T-helper 1 cell (primary cell): ENCODE results near the gene NUDT14.
A peak's percentile ranks its signal among the peaks of the same experiment; 100 is the strongest.

Source experiments
- DNase-seq, 5 donors: peaks; one replicate each; pipeline ENCODE4 v3.0.0-alpha.2; 2012 to 2020
- total RNA-seq, 4 donors: gene quantifications; one replicate each; lab custom pipeline; 2026; lab: John Stamatoyannopoulos, UW

The NUDT14 gene
- 4.4 to 4.9 (median 4.8) reads per million in 4 donors for total RNA-seq

DNA sequence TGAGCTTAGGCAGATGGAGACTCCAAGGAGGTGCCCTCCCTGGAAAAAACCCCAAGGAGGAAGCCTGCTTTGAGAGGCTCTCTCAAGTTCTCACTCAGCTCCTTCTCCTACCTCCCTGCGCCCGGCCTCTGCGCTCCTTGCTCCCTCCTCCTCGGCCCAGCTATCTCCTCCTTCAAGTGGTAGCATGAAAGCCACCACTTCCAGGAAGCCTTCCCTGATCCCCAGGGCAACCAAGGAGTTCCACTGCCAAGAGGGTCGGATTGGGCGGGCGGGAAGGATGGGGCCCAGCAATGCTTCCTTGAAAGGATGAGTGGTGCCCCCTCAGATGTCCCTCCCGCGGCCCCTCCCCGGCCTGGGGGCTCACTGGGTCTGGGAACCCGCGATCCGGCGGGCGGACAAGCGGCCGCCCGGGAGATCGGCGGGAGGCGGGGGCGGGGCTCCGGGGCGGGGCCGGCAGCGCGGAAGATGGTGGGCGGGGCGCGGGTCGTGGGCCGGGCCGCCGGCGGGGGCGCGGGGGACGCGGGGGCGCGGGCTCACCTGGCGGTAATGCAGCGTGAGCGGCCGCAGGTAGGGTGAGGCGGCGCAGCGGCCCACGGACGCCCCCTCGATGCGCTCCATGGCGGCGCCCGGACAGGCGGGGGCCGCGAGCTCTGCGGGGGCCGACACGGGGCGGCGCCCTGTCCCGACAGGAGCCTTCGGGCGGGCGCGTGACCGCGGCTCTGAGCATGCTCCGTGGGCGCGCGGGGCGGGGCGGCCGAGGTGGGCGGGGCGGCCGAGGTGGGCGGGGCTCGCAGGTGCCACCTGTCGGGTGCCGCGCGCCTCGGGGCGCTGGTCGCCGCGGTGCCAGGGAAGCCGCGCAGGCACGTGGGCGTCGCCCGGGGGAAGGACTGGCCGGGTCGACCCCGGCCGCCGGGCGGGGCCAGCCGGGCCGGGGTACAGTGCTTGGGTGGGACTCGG, at the start of gene NUDT14:
Gene NUDT14 (minus strand): TSS at position 721 of the 957 bp plus-strand sequence. CDS start 103 bp downstream, at position 618.
- peak; percentile 50 to 83 (median 78) for DNase-seq

DNA sequence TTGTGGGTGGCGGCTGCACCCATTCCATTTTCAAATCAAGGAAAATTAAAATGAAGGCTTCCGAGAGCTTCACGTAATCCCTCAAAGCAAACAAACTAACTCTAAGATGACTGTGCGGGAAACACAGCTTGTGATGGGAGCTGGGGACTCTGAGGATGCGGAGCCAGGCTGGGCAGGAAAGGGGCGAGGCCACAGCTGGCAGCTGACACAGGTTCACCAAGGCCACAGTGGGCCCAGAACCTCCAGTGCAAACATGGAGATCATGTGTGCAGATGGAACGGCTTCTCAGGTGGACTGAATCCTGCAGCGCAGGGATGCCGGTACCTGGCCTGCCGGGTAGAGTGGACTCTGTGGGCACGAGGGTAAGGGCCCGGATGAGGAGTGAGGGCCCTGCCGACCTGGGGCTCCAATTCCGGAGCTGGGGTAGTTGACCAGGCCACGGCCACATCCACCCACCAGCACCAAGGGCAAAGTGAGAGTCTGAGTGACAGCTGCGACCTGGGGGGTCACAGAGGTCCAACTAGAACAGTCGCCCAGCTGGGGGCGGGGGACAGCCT, 48.1 kb upstream of the NUDT14 start:
- no peak for DNase-seq

DNA sequence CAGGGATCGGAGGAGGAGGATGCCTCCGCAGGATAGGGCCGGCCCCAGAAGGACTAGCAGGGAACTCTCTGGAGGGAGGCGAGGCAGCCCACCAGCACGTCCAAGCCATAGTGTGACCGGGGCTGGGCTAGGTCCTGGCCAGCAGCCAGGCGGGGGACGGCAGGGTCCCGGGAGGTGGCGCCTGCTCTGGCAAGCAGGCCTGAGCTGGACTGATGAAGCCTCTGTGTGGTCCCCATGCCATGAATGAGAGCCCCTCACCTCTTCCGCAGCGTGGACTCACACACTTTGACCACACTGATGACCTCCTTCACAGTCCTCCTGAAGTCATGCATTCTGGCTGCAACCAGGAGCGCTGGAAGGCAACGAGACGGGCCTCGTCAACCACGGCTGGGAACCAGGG, 47.5 kb upstream of the NUDT14 start:
- no peak for DNase-seq

DNA sequence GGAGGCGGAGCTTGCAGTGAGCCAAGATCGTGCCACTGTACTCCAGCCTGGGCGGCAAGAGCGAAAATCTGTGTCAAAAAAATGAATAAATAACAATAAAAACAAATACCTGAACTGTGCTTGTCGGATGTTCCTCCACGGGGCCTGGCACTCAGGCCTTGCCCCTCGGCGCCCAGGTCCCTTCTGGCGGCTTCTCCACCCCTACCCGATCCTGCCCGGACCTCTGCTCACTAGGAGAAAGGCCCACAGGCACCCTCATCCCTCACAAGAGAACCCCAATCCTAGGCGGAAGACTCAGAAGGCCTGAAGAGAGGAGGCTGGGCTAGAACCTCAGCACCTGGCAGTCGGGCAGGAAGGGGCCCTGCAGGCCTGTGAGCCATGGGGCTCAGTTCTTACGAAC, 46.2 kb upstream of the NUDT14 start:
- DNase-seq, result no peak

DNA sequence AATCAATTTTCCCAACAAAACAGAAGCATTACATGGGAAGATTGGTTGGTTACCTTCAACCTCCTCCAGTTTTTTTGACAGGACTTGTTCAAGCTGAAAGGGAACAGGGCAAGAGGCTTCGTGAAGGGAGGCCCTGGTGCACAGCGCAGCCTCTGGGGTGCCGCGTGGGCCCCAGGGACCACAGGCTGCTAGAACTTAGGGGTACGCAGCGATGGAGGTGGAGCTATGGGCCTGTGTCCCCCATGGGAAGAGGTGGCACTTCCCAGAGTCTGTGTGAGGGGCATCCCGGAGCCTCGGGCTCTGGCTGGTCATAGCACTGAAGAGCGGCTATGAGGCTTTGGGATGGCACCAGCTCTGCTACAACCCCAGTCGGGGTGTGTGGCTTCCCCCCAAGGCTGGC, 45.1 kb upstream of the NUDT14 start:
- DNase-seq, result no peak

DNA sequence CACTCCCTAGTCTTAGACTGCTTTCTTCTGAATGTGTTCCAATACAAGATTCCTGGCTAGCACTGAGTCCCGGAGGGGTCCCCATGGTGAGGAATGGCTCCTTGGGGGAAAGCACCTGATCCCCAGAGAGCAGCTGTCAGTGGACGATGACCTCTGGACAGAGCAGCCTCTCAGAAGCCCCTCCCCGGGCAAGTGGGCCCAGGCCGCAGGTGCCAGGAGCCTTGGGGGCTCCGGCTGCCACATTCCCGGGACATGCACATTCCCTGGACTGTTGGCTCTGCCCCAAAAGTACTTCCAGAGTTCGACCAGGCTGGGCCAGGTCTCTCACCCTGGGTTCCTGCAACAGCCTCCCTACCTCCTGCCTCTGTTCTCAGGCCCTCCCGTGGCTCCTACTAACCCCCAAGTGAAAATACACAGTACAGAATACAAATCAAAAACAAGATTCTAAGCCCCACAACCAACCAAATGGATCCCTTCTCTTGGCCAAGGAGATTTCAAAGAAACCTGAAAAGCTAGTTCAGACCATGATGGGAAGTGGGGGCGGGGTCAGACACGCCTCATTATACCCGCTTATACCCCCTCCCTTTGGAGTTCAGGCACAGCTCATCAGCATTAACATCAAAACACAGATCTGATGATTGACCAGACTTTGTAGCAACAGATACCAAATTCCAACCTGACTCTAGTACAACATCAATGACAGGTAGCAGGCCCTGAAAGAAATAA, 43.9 kb upstream of the NUDT14 start:
- DNase-seq, result no peak

DNA sequence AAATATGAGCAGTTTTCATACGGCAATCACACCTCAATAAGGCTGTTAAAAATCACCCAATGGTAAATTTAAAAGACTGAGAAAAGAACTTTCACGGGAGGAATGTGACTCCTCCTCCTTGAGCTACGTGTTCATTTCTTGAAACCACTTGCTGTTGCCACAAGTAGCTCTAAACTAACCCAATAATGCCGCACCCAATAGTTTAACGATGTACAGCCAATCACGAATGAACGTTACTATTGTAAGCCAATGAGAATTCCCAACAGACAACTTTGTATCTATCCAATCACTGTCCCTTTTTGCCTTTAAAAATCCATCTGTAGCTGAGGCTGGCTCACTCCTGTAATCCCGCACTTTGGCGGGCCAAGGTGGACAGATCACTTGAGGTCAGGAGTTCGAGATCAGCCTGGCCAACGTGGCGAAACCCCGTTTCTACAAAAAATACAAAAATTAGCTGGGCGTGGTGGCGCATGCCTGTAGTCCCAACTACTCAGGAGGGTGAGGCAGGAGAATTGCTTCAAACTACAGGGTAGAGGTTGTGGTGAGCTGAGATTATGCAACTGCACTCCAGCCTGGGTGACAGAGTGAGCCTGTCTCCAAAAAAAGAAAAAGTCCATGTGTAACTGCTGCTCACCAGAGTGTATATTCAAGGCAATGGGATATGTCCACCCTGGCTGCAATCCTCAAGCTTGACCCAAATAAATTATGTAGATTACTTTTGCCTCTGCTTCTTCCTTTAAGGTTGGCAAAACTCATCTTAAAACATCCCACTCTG, 42.8 kb upstream of the NUDT14 start:
- no peak for DNase-seq

DNA sequence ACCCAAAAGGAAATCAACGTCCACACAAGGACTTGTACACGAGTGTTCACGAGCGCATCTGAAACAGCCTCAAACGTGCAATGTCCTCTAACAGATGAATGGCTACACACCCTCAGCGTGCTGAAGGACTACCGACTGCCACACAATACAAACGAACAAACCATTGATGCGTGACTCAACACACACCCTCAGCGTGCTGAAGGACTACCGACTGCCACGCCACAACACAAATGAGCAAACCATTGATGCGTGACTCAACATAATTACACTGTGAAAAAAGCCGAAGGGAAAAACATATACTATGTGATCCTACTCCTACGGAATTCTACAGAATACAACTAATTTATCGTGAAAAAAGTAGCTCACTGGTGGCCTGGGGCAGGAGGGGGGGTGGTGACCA, 42.1 kb upstream of the NUDT14 start:
- DNase-seq, result no peak

DNA sequence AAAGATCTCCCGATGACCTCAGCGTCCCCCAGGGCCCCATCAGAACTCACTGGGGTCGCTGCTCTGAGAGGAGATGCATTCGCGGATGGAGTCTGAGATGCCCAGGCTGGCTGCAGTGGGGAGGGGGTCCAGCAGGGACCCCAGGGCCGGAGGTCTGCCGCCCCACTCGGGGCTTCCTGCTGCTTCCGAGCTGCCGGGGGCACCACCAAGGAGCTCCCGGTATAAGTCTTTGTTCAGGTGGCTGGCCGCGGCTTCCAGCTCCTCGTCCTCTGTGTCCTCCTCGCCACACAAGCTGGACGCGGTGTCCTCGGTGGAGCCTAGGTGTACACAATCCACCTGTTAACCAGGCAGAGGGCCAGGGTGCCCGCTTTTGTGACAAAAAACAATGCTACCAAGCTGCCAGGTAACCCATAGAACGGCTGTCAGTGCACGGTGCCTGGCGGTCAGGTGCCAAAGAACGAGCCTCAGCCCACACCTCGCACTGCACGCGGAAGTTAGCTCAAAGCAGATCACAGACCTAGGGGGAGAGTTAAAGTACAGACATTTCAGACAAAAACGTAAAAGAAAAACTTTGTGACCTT, 40.6 kb upstream of the NUDT14 start:
- no peak for DNase-seq

DNA sequence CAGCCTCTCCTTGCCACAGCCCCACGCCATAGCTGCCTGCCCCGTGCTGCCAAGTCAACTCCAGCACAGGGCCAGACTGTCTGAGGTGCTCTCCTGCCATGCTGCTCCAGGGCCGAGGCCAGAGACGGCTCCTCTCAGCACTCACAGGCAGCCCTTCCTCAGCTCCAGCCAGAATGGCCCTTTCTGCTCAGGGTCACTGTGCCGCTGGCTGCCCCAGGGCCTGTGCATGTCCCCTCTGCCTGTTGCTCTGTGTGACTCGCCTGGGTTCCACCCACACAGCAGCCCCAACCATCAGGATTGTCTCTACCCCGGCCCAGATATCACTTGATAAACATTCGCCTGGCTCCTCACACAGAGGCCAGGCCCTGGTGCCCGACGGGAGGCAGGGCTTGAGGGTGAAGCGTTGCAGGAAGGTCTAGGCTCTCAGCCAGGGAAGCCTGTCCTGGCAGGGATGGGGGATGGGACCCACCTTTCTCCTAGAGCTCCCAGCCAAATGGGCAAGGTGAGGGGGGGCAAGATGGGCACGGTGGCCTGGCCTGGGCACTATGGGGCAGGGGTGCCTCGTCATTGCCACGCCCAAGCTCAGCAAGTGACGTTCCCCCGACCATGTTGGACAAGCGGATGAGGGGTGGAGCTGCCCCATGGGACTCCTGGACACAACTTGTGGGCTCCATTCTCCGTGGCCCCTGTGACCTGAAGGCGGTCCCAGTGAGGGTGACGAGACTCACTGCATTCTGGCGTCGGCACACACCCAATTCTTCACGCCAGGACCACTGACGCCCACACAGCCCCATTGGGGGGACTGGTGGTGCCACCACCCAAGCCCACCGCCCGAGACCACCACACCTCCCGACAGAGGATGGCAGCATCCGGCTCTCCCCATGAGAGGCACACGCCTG, 39.8 kb upstream of the NUDT14 start:
- DNase-seq, result no peak

DNA sequence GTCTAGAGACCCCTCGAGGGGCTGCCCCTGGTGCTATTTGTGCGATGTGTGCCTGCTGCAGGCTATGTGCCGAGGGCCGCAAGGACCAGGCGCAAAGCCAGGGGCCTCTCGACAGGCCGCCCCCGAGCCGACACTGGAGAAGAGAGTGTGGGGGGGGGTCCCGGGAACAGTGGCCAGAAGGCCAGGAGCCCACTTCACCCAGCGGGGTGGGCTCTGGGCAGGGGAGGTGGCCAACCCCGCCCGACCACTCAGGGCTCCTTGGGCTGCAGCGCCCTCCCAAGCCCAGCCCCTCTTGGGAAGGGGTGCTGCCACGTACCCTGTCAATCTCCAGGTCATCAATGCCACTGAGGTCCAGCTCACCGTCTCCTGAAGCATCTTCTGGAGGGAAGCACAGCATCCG, 38.6 kb upstream of the NUDT14 start:
- no peak for DNase-seq

DNA sequence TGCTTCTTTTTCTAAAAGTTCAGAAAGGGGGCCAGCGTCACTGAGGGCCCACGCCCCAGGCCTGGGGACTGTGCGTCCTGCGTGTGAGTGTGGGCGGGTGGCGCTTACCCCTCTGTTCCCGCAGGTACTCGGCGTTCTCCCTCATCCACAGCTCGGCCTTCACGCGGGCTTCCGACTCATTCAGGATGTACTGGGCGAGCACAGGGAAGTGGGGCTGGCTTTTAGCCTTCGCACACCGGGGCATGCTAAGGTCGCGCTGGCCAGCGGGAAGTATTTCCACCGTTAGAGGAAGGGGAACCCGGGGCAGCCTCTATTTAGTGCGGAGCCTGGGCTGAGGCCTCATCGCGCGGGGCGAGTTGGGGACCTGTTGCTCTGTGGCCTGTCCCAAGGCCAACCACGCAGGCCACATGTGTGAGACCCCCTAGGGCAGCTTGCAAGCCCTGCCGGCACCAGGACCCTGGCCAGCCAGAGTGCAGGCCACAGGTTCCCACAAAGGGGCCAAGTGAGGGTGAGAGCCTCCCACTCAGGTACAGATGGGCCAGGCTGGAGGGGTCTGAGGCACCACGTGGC, 38.0 kb upstream of the NUDT14 start:
- no peak for DNase-seq

DNA sequence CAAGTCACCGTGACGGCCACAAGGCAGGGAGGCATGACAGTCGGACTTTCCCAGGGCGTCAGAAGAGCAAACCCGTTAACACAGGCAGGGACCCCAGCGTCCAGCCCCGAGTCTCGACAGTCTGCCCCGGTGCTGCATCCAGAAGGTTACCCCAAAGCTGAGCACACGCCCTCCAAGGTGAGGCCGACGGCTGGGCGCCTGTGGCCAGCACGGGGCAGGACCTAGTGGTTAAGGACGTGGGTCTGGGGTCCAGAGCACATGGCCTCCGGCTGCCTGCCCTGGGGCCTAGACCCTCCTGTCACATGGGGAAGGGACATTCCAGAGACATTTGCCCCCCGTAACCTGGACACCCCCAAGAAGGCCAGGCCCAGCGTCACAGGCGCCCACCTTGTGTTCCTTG, 37.5 kb upstream of the NUDT14 start:
- no peak for DNase-seq

DNA sequence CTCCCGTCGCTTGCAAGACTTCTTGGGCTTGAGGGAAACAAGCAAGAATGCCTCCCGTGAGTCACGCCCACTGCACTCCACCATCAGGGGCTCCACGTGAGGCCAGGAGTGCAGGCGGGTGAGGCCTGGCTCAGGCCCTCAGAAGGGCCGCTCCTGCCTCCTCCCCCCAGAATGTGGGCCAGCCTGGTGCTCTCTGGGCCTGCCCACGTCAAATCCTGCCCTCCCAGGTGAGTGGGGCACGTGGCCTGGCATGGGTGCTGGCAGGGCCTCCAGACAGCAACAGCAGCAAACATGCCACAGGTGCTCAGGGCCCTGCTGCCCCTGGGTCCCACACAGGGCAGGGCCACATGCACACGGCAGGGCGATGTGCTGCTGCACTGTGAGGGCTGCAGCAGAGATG, 36.7 kb upstream of the NUDT14 start:
- no peak for DNase-seq

DNA sequence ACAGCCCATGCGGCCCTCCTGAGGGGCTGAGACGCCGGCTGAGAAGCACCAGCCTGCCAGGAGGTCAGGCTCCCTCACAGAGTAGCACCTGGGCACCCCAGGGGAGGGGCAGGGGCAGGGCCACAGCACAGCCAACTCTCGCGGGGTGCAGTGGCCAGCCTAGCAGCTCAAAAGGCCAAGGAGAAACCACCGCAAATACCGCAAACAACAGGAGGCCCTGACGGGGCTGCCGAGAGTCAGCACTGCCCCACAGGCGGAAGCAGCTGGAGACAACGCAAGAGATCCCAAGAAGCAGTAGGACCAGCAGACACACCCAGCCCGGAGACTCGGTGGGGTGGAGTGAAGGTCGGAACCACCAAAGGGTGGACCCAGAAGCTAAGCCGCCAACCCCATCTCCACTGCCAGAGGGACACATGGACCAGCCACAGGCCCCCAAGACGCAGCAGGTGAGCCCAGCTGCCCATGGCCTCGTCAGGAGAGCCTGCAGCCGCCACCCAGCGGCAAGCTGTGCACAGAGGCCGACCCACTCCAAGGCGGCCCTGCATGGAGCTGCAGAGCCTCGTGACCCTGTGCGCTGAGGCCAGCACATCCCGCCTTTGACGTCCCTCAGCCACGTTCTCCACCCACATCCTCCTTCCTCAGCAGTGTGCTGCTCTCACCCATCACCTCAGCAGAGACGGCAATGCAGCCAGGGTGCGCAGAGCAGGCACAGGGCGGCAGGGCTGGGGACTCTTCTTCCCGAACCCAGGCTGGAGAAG, 35.6 kb upstream of the NUDT14 start:
- DNase-seq, result no peak

DNA sequence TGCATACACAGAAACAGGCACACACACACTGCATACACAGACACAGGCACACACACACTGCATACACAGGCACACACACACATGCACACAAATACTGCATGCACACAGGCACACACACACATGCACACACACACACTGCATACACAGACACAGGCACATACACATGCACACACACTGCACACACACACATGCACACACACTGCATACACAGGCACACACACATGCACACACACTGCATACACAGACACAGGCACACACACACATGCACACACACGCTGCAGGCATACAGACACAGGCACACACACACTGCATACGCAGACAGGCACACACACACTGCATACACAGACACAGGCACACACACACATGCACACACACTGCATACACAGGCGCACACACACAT, 34.5 kb upstream of the NUDT14 start:
- no peak for DNase-seq

DNA sequence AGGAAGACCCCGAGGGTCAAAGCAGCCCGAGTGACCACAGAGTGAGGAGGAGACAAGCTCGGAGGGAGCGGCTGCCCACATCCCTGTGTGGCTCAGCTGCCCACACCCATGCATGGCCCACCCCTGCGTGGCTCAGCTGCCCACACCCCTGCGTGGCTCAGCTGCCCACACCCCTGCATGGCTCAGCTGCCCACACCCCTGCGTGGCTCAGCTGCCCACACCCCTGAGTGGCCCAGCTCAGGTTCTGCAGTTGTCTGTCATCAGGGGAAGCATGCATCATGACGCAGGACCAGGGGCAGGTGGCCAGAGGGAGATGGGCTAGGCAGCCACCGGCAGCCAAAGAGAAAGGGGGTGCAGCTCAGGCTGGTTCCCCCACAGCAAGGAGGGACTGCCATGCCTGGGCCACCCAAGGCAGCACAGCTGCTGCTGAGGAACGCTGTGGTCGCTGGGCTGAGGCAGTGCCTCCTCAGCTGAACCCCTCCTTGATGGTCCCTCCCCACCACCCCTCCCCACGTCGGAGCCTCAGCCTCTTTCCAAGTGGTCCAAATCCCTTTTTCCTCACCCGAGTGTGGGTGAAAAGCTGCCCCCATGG, 33.3 kb upstream of the NUDT14 start:
- DNase-seq, result no peak

DNA sequence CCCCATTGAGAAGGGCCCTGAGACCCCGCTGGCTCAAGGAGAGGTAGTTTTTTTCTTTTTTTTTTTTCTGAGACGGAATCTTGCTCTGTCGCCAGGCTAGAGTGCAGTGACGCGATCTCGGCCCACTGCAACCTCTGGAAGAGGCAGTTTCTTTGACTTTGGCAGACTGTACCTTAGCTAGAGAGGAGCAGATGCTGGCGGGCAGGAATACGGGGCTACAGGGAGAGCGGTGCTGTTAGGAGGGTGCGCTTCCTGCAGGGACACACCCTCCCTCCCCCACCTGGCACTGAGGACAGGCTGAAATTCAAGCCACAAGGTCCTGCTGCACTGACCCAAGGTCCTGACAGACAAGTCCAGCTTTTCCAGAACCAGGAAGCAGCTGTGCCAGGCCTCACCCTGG, 32.2 kb upstream of the NUDT14 start:
- no peak for DNase-seq

DNA sequence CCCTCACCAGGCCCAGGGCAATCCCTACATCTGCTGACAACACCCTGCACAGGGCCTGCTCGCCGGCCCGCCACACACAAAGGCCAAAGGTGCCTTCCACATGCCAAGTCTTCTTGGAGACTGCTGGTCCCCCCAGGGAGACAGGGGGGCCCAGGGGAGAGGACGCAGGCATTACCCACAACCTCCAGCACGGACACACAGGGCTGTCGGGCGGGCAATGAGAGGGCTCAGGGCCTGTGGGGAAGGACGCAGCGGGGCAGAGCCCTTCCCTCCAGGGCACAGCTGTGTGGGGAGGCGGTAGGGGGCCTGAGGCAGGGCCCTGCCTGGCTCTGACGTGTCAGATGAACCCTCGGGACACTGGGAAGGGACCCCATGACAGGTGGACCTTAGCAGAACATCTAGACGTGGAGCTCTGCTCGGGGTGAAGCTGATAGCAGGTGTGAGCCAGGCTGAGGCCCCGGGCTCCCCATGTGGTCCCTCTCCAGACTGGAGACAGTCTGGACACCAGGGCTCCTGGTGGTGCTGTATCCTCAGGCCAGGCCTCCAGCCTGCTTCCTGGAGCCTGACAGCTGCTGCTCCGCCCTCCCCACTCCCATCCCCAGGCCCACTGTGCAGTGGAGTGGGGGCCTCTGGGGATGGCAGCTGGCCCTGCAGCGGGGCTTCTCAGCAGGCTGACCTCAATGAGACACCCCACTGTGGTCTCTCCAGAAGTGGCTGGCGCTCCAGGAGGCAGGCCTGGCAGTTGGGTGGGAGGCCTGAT, 31.6 kb upstream of the NUDT14 start:
- DNase-seq, result no peak
